ENCODE results near the gene DEPDC1. TPM values are rescaled to one million over a fixed set of nuclear protein-coding genes. Genes with fewer than 3 reads are reported as not detected.

Gene DEPDC1
- total RNA-seq, 2 experiments from 2014 or later: not detected

- DNase-seq (no peak), ATAC-seq (ENCODE audit: poor library complexity) (no peak)
- POLR2A ChIA-PET: no interaction called here
- Histone ChIP-seq H3K4me3 (ENCODE audit: low read length) (no peak overlapping the region), H3K36me3 (ENCODE audit: insufficient read depth, low read length) (no peaks in the 10 kb centered on the region), H3K27ac (ENCODE audit: low read depth in 1 of 2, low read length in 2 of 2) (no peak overlapping the region), H3K27me3 (ENCODE audit: control insufficient read depth in 1 of 2, insufficient read depth in 2 of 2, low read length in 2 of 2) (no peaks in the 10 kb centered on the region), H3K9me3 (ENCODE audit: control insufficient read depth in 1 of 2, insufficient read depth in 1 of 2, low read length in 2 of 2) (peaks cover 0 to 5% of the 10 kb centered on the region in 2 experiments), H3K4me1 (ENCODE audit: insufficient read depth, low read length) (no peaks in the 10 kb centered on the region)
- intact Hi-C loops (cut with DNase I, micrococcal nuclease): no loop called here
- Mint-ChIP-seq H3K27me3 (peaks cover 7% of the 10 kb centered on the region), H3K4me1 (ENCODE audit: low read depth) (no peaks in the 10 kb centered on the region), H3K4me3 (no peak overlapping the region), H3K9me3 (no peaks in the 10 kb centered on the region), H3K36me3 (ENCODE audit: low read depth) (no peaks in the 10 kb centered on the region), H3K27ac (no peak overlapping the region)
- no peak for TF ChIP-seq CTCF (IDR thresholded peaks at IDR 0.05)
- CTCF ChIA-PET: no interaction called here
These were observed 63.5 kb downstream of the DEPDC1 start for GRCh38 chr1:68433395-68433794.

GRCh38 chr1:68431076-68431475 lies 65.8 kb downstream of the DEPDC1 start:
- Mint-ChIP-seq H3K4me3 (no peak overlapping the region), H3K9me3 (no peaks in the 10 kb centered on the region), H3K27me3 (no peaks in the 10 kb centered on the region), H3K36me3 (ENCODE audit: low read depth) (no peaks in the 10 kb centered on the region), H3K4me1 (ENCODE audit: low read depth) (no peaks in the 10 kb centered on the region), H3K27ac (no peak overlapping the region)
- H3K9me3 ChIP-seq (ENCODE audit: control insufficient read depth in 1 of 2, insufficient read depth in 1 of 2, low read length in 2 of 2): no peaks in the 10 kb centered on the region
- no peak overlapping the region for H3K4me3 ChIP-seq (ENCODE audit: low read length)
- H3K4me1 ChIP-seq (ENCODE audit: insufficient read depth, low read length): no peaks in the 10 kb centered on the region
- TF ChIP-seq CTCF (IDR thresholded peaks at IDR 0.05): no peak
- no peak overlapping the region for H3K27ac ChIP-seq (ENCODE audit: low read depth in 1 of 2, low read length in 2 of 2)
- intact Hi-C loops (cut with DNase I, micrococcal nuclease): no loop called here
- no peaks in the 10 kb centered on the region for H3K36me3 ChIP-seq (ENCODE audit: insufficient read depth, low read length)
- DNase-seq (no peak), ATAC-seq (ENCODE audit: poor library complexity) (no peak)
- CTCF ChIA-PET: no interaction called here
- no peaks in the 10 kb centered on the region for H3K27me3 ChIP-seq (ENCODE audit: control insufficient read depth in 1 of 2, insufficient read depth in 2 of 2, low read length in 2 of 2)
- POLR2A ChIA-PET: no interaction called here

- Histone ChIP-seq H3K27ac (ENCODE audit: low read depth in 1 of 2, low read length in 2 of 2) (no peak overlapping the region), H3K4me3 (ENCODE audit: low read length) (no peak overlapping the region), H3K9me3 (ENCODE audit: control insufficient read depth in 1 of 2, insufficient read depth in 1 of 2, low read length in 2 of 2) (no peaks in the 10 kb centered on the region), H3K4me1 (ENCODE audit: insufficient read depth, low read length) (no peaks in the 10 kb centered on the region), H3K27me3 (ENCODE audit: control insufficient read depth in 1 of 2, insufficient read depth in 2 of 2, low read length in 2 of 2) (no peaks in the 10 kb centered on the region), H3K36me3 (ENCODE audit: insufficient read depth, low read length) (no peaks in the 10 kb centered on the region)
- no peaks in the 10 kb centered on the region for H3K9me3 Mint-ChIP-seq
- DNase-seq: peak in 2 of 14 experiments; percentile 23 to 28
- no peaks in the 10 kb centered on the region for H3K36me3 Mint-ChIP-seq (ENCODE audit: low read depth)
- H3K4me3 Mint-ChIP-seq: no peak overlapping the region
- no peak overlapping the region for H3K27ac Mint-ChIP-seq
- no peaks in the 10 kb centered on the region for H3K27me3 Mint-ChIP-seq
- TF ChIP-seq CTCF (IDR thresholded peaks at IDR 0.05): no peak
- CTCF ChIA-PET: no interaction called here
- ATAC-seq (ENCODE audit: poor library complexity): no peak
- no peaks in the 10 kb centered on the region for H3K4me1 Mint-ChIP-seq (ENCODE audit: low read depth)
- POLR2A ChIA-PET: no interaction called here
- intact Hi-C loops (cut with DNase I, micrococcal nuclease): no loop called here
These were observed 67.6 kb downstream of the DEPDC1 start for GRCh38 chr1:68429233-68429808.

All from CD4-positive, alpha-beta T cell (primary cell).